Measurements from ENCODE around the gene P4HA1.

Gene P4HA1

GRCh38 chr10:73076360-73077183, 20.1 kb downstream of the P4HA1 start:
- ATAC-seq: peak; percentile 51
- peaks cover 80% of the 10 kb centered on the region for H3K36me3 Mint-ChIP-seq
- peaks cover 15% of the 10 kb centered on the region for H3K4me1 Mint-ChIP-seq
- no peak for DNase-seq (ENCODE audit: low spot score in 2 of 2)
- peak overlapping the region; percentile 88 for H3K27ac Mint-ChIP-seq
- H3K9me3 Mint-ChIP-seq: no peaks in the 10 kb centered on the region
- H3K4me3 Mint-ChIP-seq: peak overlapping the region; percentile 27

- no peak for ATAC-seq
- Mint-ChIP-seq H3K9me3 (no peaks in the 10 kb centered on the region), H3K4me3 (no peak overlapping the region), H3K36me3 (peaks cover 88% of the 10 kb centered on the region), H3K4me1 (peaks cover 15% of the 10 kb centered on the region), H3K27ac (no peak overlapping the region)
- DNase-seq (ENCODE audit: low spot score in 2 of 2): no peak
These were observed 20.8 kb downstream of the P4HA1 start for GRCh38 chr10:73075829-73076228.

- peak; percentile 65 for ATAC-seq
- no peaks in the 10 kb centered on the region for H3K9me3 Mint-ChIP-seq
- no peak for DNase-seq (ENCODE audit: low spot score in 2 of 2)
- H3K4me1 Mint-ChIP-seq: peaks cover 9% of the 10 kb centered on the region
- peak overlapping the region; percentile 32 for H3K27ac Mint-ChIP-seq
- H3K4me3 Mint-ChIP-seq: no peak overlapping the region
- H3K36me3 Mint-ChIP-seq: peaks cover 97% of the 10 kb centered on the region
These were observed 23.0 kb downstream of the P4HA1 start for GRCh38 chr10:73073627-73074026.

GRCh38 chr10:73065441-73065840, 31.2 kb downstream of the P4HA1 start:
- Mint-ChIP-seq H3K4me3 (no peak overlapping the region), H3K36me3 (peaks cover 99% of the 10 kb centered on the region), H3K9me3 (no peaks in the 10 kb centered on the region), H3K27ac (no peak overlapping the region), H3K4me1 (peaks cover 10% of the 10 kb centered on the region)
- DNase-seq (ENCODE audit: low spot score in 2 of 2) (no peak), ATAC-seq (no peak)

- H3K4me1 Mint-ChIP-seq: peaks cover 14% of the 10 kb centered on the region
- DNase-seq (ENCODE audit: low spot score in 2 of 2) (no peak), ATAC-seq (no peak)
- H3K9me3 Mint-ChIP-seq: no peaks in the 10 kb centered on the region
- H3K27ac Mint-ChIP-seq: no peak overlapping the region
- peaks cover 99% of the 10 kb centered on the region for H3K36me3 Mint-ChIP-seq
- no peak overlapping the region for H3K4me3 Mint-ChIP-seq
These were observed 34.9 kb downstream of the P4HA1 start for GRCh38 chr10:73061743-73062142.

GRCh38 chr10:73060738-73061635, 35.7 kb downstream of the P4HA1 start:
- ATAC-seq (peak; percentile 73), DNase-seq (ENCODE audit: low spot score in 2 of 2) (no peak)
- Mint-ChIP-seq H3K4me3 (peak overlapping the region; percentile 30), H3K27ac (peak overlapping the region; percentile 76), H3K36me3 (peaks cover 99% of the 10 kb centered on the region), H3K4me1 (peaks cover 14% of the 10 kb centered on the region), H3K9me3 (no peaks in the 10 kb centered on the region)

GRCh38 chr10:73060173-73060572, 36.5 kb downstream of the P4HA1 start:
- no peaks in the 10 kb centered on the region for H3K9me3 Mint-ChIP-seq
- H3K4me1 Mint-ChIP-seq: peaks cover 14% of the 10 kb centered on the region
- no peak for DNase-seq (ENCODE audit: low spot score in 2 of 2)
- ATAC-seq: no peak
- peaks cover 99% of the 10 kb centered on the region for H3K36me3 Mint-ChIP-seq
- H3K27ac Mint-ChIP-seq: peak overlapping the region; percentile 76
- peak overlapping the region; percentile 30 for H3K4me3 Mint-ChIP-seq

- Mint-ChIP-seq H3K4me3 (no peak overlapping the region), H3K27ac (no peak overlapping the region), H3K36me3 (peaks cover 99% of the 10 kb centered on the region), H3K9me3 (no peaks in the 10 kb centered on the region), H3K4me1 (peaks cover 14% of the 10 kb centered on the region)
- no peak for ATAC-seq
- DNase-seq (ENCODE audit: low spot score in 2 of 2): no peak
These were observed 38.5 kb downstream of the P4HA1 start for GRCh38 chr10:73058057-73058591.

- Mint-ChIP-seq H3K36me3 (peaks cover 100% of the 10 kb centered on the region), H3K27ac (no peak overlapping the region), H3K4me3 (no peak overlapping the region), H3K4me1 (no peaks in the 10 kb centered on the region), H3K9me3 (no peaks in the 10 kb centered on the region)
- DNase-seq (ENCODE audit: low spot score in 2 of 2) (no peak), ATAC-seq (no peak)
These were observed 42.4 kb downstream of the P4HA1 start for GRCh38 chr10:73054286-73054685.

- H3K36me3 Mint-ChIP-seq: peaks cover 100% of the 10 kb centered on the region
- ATAC-seq: no peak
These were observed 43.4 kb downstream of the P4HA1 start for GRCh38 chr10:73053275-73053674.

GRCh38 chr10:73044378-73045285, 52.0 kb downstream of the P4HA1 start:
- Mint-ChIP-seq H3K27ac (no peak overlapping the region), H3K36me3 (peaks cover 100% of the 10 kb centered on the region), H3K4me3 (no peak overlapping the region), H3K4me1 (peaks cover 6% of the 10 kb centered on the region), H3K9me3 (no peaks in the 10 kb centered on the region)
- DNase-seq (ENCODE audit: low spot score in 2 of 2) (no peak), ATAC-seq (no peak)

More at GRCh38 chr10:73053275-73053674, 43.4 kb downstream of the P4HA1 start:
- Mint-ChIP-seq H3K9me3 (no peaks in the 10 kb centered on the region), H3K27ac (no peak overlapping the region), H3K4me1 (no peaks in the 10 kb centered on the region), H3K4me3 (no peak overlapping the region)
- no peak for DNase-seq (ENCODE audit: low spot score in 2 of 2)

- H3K4me3 Mint-ChIP-seq: no peak overlapping the region
- H3K4me1 Mint-ChIP-seq: peaks cover 6% of the 10 kb centered on the region
- H3K36me3 Mint-ChIP-seq: peaks cover 100% of the 10 kb centered on the region
- no peak overlapping the region for H3K27ac Mint-ChIP-seq
- DNase-seq (ENCODE audit: low spot score in 2 of 2) (no peak), ATAC-seq (no peak)
- H3K9me3 Mint-ChIP-seq: no peaks in the 10 kb centered on the region
These were observed 52.8 kb downstream of the P4HA1 start for GRCh38 chr10:73043766-73044377.

GRCh38 chr10:73043319-73043718, 53.3 kb downstream of the P4HA1 start:
- H3K9me3 Mint-ChIP-seq: no peaks in the 10 kb centered on the region
- no peak overlapping the region for H3K4me3 Mint-ChIP-seq
- peaks cover 6% of the 10 kb centered on the region for H3K4me1 Mint-ChIP-seq
- DNase-seq (ENCODE audit: low spot score in 2 of 2): no peak
- H3K27ac Mint-ChIP-seq: no peak overlapping the region
- H3K36me3 Mint-ChIP-seq: peaks cover 100% of the 10 kb centered on the region
- no peak for ATAC-seq

GRCh38 chr10:73042130-73042529, 54.5 kb downstream of the P4HA1 start:
- no peak for ATAC-seq
- Mint-ChIP-seq H3K36me3 (peaks cover 100% of the 10 kb centered on the region), H3K9me3 (no peaks in the 10 kb centered on the region), H3K27ac (no peak overlapping the region), H3K4me3 (no peak overlapping the region), H3K4me1 (peaks cover 6% of the 10 kb centered on the region)
- DNase-seq (ENCODE audit: low spot score in 2 of 2): no peak

Data from stimulated activated effector memory CD8-positive, alpha-beta T cell treated with anti-CD3 and anti-CD28 coated beads, Interleukin-12 subunit alpha, Interleukin-12 subunit beta, amount 100 ng/mL, for 72 hours (primary cell).